NCI-H1417 treated with DMSO at 0.1 percent for 48 hours (cell line): ENCODE data around the gene NEUROD1.

Experiments used
- DNase-seq: peaks from one replicate; lab custom pipeline; 2025; lab: John Stamatoyannopoulos, UW

NEUROD1 gene

DNA sequence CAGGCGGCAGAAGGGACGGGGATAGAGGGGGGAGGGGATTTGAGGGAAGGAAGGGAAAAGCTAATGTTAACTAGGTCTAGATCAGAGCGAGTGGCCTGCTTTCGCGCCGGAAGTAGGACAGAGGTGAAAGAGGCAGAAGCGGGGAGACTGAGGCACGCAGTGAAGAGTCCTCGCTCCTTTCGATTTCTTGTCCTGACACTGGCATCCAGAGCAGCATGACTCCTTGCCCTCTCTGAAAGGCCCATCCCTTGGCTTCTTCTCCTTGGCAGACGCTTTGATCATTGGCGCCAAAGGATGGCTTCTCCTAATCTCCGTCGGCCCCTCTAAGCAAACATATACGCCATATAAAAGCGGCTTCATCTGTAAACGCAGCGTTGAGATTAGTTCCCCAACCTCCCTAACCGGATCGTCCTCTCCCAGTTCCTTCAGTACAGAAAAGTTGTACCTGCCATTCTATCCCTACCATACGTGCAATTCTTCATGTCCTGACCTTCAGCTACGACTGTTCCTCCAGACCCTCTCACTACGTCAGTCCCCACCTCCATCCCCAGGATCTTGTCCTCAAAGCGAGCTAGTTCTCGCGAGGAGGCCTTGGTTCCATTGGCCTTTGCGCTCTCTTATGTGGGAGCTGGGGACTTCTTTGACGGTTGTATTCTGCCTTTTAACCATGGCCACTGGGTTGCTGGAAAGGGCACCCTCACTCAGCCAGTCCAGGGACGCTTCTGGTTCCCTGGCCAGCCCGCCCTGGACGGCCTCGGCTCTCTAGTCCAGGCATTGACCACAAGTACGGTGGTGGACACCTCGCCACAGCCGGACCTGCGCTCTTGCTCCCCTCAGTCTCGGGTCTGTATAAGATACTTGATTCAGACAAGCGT lies 857 bp upstream of the NEUROD1 start:
- no peak for DNase-seq

- no peak for DNase-seq
These were observed 755 bp downstream of the NEUROD1 start for GRCh38 chr2:181679544-181679979.

- DNase-seq = no peak
These were observed 1.3 kb downstream of the NEUROD1 start for GRCh38 chr2:181678861-181679543.

- DNase-seq = no peak
These were observed 2.3 kb downstream of the NEUROD1 start for GRCh38 chr2:181677912-181678586.

- no peak for DNase-seq
These were observed 5.1 kb downstream of the NEUROD1 start for GRCh38 chr2:181675254-181675653.

GRCh38 chr2:181674461-181674860 lies 5.9 kb downstream of the NEUROD1 start:
- no peak for DNase-seq

DNA sequence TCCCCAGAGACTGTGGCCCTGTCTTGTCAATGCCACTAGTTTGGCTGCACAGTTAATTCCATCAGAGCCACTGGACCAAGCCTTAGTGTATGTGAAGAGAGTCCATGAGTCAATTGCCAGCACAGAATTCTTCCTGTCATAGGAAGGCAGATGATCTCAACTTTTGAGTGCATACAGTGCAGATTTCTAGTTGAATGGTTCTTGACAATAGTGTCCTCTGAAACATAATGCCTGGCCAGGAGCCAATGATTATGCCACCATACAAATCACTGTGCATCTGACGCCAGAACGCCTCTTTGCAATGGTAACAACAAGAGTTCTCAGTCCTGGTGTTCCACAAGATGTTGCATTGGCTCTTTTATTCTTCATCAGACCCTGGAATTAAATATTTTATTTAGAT lies 7.1 kb downstream of the NEUROD1 start:
- no peak for DNase-seq

DNA sequence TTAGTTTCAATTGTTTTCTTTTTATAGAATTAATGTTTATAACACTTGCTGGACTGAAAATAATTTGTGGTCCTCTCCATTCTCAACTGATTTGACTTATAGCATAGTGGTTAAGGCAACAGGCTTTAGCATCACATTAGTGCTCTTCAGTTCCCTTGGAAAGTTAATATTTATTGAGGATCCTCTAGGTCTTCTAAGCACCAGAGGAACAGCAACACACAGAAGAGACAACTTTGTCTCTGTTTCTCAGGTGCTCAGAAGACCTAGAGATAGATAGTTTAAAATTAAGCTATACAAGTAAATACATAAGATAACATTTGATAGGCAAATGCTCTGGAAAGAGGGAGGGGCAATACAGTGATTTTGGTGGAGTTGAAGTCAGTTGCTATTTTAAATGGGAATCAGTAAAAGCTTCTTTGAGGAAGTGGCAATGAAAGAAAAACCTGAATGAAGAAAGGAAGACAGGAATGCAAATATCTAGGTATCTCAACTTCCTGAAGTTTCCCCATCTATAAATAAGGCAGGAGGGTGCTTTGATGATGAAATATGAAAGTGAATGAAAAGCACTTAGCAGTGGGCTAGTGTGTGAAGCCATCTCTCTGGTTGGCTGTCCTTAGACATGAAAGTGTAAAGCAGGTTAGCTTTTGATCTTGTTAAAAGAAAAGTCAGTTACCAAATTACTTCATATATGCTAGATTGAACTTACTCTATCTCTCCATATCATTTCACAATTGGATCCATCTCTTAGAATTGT lies 7.9 kb downstream of the NEUROD1 start:
- DNase-seq = no peak

DNA sequence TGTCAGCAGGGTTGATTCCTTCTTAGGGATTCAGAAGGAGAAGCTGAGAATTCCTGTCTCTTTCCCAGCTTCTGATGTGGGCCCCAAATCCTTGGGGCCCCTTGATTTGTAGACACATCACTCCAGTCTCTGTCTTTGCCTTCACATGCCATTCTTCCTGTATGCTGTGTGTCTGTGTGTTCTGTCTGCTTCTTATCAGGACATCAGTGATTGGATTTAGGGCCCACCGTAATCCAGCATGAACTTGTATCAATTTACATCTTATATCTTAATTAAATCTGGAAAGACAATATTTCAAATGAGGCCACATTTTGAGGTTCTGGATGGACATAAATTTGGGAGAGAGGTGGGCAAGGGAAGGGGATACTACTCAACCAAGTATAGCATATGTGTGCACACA lies 9.7 kb downstream of the NEUROD1 start:
- no peak for DNase-seq

DNA sequence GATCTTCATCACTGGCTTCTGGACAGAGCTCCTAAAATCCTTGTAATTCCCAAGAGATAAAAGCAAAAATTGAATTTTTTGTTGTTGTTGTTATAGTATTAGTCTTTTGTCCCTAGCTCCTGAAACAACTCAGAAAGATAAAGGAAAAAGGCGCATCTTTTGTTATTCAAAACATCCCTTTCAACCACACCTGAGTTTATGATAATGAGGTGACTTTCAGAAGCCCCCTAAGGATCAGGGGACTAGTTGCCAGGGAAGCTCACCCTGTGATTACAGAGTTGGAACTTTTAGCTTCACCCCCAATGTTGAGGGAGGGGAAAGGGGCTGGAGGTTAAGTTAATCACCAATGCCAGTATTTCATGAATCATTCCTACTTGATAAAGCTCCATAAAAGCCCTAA lies 13.1 kb downstream of the NEUROD1 start:
- DNase-seq = no peak

DNA sequence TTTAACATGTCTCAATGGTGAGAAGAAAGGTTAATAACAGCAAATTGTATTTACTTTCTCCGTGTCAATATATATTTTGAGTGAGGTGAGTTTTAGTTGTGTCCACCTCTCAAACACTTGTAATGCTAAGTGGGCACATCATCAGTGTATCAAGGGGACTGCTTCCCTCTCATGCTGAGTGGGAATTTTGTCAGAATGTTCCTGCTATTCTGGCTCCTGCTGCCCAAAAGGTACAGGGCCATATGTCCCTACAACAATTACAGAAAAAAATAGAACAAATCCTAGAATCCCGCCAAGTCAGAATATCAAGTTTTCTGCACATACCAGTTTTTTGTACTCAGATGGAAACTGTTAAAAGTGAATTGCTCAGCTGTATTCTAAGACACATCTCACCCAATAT lies 18.0 kb downstream of the NEUROD1 start:
- DNase-seq = no peak

DNA sequence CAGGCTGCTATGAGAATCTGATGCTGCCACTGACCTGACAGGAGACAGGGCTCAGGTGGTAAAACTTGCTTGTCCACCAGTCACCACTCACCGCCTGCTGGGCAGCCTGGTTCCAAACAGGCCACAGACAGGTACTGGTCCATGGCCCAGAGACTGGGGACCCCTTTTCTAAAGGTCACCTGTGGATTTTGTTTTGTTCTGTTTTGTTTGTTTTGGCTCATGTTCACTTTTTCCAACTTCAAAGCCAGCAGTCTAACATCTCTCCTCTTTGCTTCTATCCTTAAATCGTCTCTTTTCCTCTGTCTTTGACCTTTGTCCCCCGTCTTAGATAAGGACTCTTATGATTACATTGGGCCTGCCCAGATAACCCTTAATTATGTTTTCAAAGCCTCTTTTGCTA lies 20.1 kb downstream of the NEUROD1 start:
- DNase-seq = no peak

DNA sequence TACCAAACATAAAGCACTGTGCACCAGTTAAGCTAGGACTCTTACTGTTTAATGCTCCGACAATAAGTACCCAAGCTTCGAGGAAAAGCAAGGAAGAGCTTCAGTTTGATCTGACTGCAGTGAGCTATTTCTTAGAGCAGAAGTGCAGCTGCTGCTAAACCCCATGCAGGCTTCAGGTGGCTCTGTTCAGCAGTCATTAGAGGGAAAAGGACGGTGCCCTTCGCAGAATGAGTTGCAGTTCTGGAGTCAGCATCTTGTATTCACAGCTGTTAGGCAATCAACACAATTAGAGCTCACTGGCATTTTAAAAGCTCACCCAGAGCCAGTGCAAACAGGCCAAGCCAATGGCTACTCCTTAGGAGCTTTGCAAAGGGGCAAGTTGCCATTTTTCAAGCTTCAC lies 21.9 kb downstream of the NEUROD1 start:
- DNase-seq = no peak

GRCh38 chr2:181657379-181657778 lies 22.9 kb downstream of the NEUROD1 start:
- DNase-seq = no peak

DNA sequence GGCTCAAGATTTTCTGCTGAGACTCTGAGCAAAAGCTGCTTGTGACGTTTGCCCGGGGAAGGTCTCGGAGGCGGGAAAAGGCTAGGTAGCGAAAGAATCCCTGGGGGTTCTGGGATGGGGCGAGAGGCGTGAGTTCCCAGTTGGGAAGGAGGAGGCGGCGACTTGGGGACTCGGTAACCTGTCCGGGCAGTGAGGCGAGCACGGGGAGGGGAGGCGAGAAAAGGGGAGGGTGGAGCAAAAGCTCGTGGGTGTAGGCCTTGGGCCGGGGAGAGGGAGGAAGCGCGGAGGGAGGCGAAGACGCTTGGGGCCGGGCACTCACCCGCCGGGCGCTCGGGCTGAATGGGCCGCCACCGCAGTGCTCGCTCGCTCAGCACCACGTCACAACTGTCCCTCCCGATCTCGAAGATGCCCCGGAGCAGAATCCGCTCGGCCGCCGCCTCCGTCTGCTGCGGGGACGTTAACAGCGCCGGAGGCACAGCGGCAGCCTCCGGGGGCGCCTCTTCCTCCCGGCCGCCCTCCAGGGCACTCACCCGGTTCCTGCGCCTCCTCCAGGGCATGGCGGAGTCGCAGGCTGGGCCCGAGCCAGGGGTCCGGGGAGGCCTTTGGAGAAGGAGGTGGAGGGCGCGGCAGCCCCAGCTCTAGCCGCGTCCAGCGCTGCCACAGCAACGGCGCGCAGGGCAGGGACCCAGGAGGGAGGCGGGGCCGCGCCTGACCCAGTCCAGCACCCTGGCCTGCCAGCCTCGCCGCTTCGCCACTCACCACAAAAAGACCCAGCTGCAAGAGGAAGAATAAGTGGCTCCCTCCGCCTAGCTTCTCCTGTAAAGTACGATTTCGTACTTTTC lies 23.6 kb downstream of the NEUROD1 start, which contains the start of gene CERKL:
Gene CERKL (minus strand): TSS at position 656 of the 842 bp plus-strand sequence. CDS start 99 bp downstream, at position 557.
- no peak for DNase-seq

- DNase-seq = no peak
These were observed 24.8 kb downstream of the NEUROD1 start for GRCh38 chr2:181655519-181655918.

- DNase-seq = no peak
These were observed 30.8 kb downstream of the NEUROD1 start for GRCh38 chr2:181649436-181649979.

DNA sequence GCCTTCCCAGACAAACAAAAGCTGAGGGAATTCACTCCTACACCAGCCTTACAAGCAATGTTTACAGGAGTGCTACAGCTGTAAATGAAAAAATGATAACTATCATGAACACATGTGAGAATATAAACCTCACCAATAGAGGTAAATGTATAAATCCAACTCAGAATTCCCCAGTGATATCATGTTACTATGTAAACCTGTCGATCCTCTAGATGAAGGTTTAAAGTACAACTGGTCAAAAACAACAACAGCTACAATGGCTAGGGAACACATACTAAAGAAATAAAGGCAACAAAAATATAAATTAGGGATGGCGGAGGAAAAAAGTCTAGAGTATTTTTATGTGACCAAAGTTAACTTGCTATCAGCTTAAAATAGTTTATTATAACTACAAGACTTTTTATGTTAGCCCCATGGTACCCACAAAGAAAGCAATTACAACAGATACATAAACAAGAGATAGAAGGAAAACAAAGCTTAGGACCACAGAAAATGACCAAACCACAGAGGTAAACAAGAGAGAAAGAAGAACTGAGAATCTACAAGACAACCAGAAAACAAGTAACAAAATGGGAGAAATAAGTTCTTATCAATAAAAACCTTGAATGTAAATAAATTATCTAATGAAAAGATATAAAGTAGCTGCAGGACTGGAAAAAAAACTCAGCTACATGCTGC lies 31.7 kb downstream of the NEUROD1 start:
- DNase-seq = no peak

DNA sequence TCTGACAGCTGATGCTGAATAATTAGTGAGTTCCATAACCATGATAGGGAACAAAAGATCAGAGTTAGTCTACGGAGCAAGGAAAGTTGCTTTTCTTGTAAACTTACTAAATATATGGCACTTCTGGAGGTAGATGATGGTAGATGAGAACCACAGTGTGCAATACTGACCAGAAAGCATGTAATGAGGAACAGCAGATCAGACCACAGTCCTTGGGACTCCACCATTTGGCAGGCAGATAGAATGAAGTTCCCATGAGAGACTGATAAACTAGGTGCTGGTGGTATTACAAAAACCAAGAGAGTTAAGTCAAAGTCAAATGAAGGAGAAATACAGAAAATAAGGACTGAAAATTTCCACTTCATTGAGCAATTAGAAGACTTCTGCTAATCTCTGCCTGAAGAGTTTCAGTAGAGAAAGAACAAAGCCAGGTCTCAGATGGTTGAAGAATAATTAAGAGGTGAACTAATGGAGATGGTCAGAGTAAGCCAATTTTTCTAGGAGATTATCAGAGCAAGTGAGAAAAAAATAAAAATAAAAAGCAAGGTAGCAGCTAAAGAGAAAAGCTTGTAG lies 33.8 kb downstream of the NEUROD1 start:
- DNase-seq = no peak

- DNase-seq = no peak
These were observed 37.2 kb downstream of the NEUROD1 start for GRCh38 chr2:181643151-181643550.
